HG03558 (cell line): ENCODE measurements around the gene PIGA.
"Not testable (repeated sequence)": the region's sequence is repeated elsewhere in the genome, so short reads cannot be mapped to it uniquely, and the experiment has no call there.

Experiments
- ATAC-seq: cut with Tn5 transposase; IDR thresholded peaks from one replicate; pipeline ENCODE4 v1.9.1; 2021; ENCODE audit warnings: moderate number of reproducible peaks; ENCODE audit not compliant: unreplicated experiment; ENCODE audit errors: extremely low read depth

PIGA gene

GRCh38 chrX:15322072-15322471 is 13.3 kb downstream of the PIGA start:
- ATAC-seq: no peak

DNA sequence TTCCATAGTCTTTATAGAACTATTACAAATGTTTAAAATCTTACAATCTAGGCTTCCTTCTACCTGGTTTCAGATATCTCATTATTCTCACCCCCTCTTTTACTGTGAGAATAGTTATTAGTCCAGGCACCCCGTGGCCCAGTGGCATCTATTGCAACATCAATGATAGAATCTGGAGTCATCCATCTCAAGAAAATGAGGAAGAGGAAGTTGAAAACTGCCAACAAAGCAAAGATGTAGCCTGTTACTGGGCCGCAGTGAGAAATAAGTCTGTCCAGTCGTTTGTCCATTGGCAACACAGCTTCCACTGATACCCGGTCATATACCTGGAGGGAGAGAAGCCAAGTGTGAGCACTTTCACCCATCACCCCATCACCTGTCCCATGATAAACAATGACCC is 13.9 kb downstream of the PIGA start:
- no peak for ATAC-seq

GRCh38 chrX:15320297-15320696 is 15.0 kb downstream of the PIGA start:
- no peak for ATAC-seq

GRCh38 chrX:15319075-15319474 is 16.2 kb downstream of the PIGA start:
- ATAC-seq: no peak

GRCh38 chrX:15315509-15315908 is 19.8 kb downstream of the PIGA start, which contains the start of gene ASB11:
Gene ASB11 (minus strand): TSS chrX:15315640. CDS start chrX:15315605, 35 bp downstream.
- no peak for ATAC-seq

GRCh38 chrX:15314472-15314871 is 20.9 kb downstream of the PIGA start:
- no peak for ATAC-seq

DNA sequence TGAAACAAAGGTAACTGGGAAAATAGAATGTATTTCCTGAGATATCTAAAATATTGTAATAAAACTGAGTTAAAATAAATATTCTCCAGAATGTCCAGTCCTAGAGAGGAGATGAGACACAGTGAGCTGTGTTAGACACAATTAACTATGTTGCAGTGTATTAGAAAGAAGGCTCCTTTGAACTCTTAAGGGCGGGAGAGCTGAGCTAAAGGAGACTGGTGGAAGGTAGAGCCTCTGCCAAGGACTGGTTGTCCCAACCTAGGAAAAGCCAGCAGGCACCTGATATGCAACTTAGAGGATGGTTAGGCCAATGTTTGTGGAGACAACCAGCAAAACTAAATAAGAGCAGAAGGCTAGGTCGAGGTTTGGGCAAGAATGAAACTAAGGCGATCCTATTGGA is 24.2 kb downstream of the PIGA start:
- no peak for ATAC-seq

DNA sequence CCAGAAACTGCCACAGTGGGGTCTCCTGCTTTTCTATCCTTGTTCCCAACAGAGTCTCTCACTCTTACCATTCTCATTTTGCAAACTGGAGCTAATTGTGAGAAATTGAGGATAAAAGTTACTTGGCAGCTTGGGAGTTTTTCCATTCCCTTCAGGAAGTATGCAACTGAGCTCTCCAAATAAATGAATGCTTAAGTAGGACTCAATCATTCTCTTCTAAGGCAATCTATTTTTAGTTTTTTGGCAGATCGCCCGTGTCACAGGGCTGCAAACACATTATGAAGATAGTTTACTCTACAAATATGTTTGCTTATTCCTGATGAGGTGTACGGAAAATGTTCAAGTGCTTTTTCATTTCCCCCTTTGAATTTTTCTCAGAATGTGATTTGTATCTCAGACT is 25.2 kb downstream of the PIGA start:
- ATAC-seq: no peak

- not testable (repeated sequence) for ATAC-seq
Measured at GRCh38 chrX:15305899-15306298, 29.4 kb downstream of the PIGA start.

GRCh38 chrX:15301924-15302323 is 33.4 kb downstream of the PIGA start:
- ATAC-seq: no peak

- no peak for ATAC-seq
Measured at GRCh38 chrX:15299941-15300851, 35.1 kb downstream of the PIGA start.

DNA sequence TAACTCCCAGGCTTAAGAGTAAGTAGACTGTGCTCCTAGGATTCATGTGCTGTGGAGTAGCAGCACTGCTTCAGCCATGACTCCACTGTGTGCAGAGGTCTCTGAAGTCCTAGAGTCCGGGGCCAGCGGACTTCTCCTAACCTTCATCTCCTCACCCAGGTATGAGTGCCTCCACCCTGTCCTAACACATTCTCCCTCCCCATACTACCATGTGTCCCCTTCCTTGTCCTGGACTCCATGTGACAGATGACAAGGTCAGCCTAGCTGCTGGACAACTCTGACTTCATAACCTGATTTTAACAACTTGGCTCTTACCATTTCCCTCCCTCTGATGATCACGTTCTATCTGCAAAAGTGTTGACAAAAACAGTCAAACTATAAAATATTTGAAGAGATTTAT is 36.5 kb downstream of the PIGA start:
- no peak for ATAC-seq

DNA sequence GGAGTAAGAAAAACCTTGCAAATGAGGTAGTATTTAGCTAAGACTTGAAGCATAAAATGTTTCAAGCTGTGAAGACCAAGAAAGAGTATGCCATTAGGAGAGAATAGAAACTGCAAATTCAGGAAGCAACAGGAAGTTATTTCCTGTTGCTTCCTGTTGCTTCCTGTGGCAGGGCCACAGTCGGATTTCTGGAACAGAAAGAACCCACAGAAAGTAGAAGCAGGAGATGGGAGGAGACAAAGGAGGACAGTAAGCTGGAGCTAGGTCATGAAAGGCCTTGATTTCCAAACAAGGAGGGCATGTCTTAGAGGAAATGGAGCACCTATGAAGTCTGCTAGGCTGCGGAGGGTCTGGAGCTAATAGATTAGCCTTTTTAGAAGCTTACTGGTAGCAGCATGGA is 37.1 kb downstream of the PIGA start:
- no peak for ATAC-seq

GRCh38 chrX:15293451-15293850 is 41.9 kb downstream of the PIGA start:
- no peak for ATAC-seq

- no peak for ATAC-seq
Measured at GRCh38 chrX:15292861-15293260, 42.5 kb downstream of the PIGA start.

DNA sequence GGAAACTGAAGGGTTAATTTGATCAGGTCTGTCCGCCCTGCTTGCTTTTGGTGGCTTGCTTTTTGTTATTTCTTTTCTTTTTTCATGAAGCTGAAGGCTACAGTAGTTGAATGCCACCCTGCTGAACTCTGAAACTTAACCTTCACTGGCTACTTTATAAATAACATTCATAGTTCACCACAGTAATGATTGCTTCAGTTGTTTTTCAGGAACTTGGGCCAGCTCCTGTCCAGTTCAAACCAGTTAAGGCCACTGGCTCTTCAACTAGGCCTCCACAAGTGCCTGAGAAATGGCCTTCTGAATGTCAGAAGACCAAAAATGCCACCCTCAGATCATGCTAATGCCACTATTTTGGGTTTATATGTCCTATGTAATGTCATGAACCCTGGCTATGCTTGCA is 57.7 kb downstream of the PIGA start:
- ATAC-seq: no peak

DNA sequence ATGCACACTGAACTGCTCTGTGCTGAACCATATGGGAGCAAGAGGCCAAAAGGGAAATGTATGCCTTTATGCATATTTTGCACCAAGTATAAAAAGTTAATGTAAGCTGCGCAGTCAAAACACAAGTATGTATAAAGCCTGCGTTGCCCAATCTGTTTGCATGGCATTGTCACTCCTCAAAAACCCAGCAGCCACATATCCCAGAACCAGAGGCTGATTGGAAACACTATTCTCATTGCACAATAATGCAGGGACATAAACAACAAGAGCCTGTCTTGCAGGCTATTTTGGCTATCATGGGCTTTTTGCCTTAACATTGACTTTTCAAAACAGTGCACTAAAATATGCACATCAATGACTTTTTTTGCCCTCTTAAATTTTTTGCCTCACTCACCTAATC is 60.4 kb downstream of the PIGA start:
- ATAC-seq: no peak

- not testable (repeated sequence) for ATAC-seq
Measured at GRCh38 chrX:15273275-15273674, 62.0 kb downstream of the PIGA start.

GRCh38 chrX:15271757-15272156 is 63.6 kb downstream of the PIGA start:
- ATAC-seq: no peak

DNA sequence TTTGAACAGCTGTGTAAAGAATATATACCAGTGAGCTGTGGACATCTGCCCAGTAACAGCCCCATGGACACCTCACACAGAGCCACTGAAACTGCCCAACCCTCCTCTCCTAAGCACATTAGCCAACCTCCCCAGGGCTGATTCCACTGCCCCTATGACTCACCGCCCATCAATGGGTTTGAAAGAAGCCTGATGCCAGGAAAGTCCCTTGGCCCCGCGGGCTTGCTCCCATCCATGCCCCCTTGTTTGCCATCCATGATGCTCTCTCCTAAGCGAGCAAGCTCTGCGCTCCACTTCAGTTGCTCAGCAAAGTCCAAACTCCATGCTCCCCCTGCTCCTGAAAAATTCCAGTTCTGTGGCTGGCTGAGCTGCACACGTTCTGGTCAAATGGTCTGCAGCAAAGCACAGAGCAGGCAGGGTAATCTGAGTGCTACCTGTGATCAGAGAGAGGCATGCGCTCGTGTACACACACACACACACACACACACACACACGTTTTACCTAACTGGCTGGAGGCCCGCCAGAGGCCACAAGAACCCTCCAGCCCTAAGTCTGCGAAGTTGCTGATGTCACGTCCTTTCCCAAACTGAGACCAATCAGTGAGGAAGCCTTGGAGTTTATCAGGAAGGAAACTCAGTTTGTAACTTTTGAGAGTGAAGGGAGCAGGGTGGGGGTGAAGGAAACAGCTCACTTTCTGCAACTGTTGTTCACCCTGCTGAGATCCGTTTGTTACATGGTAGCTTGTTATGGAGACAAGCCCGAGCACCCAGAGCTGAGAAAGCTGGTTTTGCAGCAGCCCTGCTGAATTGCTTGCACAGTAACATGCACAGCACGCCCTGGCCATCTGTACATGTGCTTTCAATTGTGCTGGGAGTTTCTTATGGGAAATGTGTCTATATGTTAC is 65.5 kb downstream of the PIGA start, which contains the start of gene ASB9:
Gene ASB9, minus strand, starts transcription at position 466 of the 904 bp plus-strand sequence. Its CDS starts 209 bp downstream, at position 257.
- no peak for ATAC-seq
